Thoracic aorta (tissue), 2 donors: ENCODE measurements around the gene C1orf74. TPM values are rescaled to one million over a fixed set of nuclear protein-coding genes. Genes with fewer than 3 reads are reported as not detected.

ENCODE experiments used
- ATAC-seq: fragments of 150-250 bp; one replicate; pipeline ENCODE4 v1.8.0; 2017; ENCODE audit warnings: low read depth; ENCODE audit not compliant: insufficient number of reproducible peaks, low FRiP score
- DNase-seq: peaks from one replicate; pipeline ENCODE4 v3.0.0-alpha.2; 2020; ENCODE audit warnings: low spot score
- H3K27ac ChIP-seq, 2 donors: fragments of 200-600 bp; sonication (generic); 1 replicate in 1 of 2; 2 replicates in 1 of 2; pipeline ENCODE4 v1.5.1; 2016; ENCODE audit warnings: mild to moderate bottlenecking in 2 of 2, moderate library complexity in 2 of 2
- H3K27me3 ChIP-seq: fragments of 200-600 bp; sonication (generic); replicated peaks from 2 replicates; pipeline ENCODE4 v1.6.0; 2016; ENCODE audit warnings: mild to moderate bottlenecking; ENCODE audit not compliant: insufficient read depth
- H3K36me3 ChIP-seq: fragments of 200-600 bp; sonication (generic); one replicate; pipeline ENCODE4 v1.5.1; 2016
- H3K4me1 ChIP-seq, 2 donors: fragments of 200-600 bp; sonication (generic); 1 replicate in 1 of 2; 2 replicates in 1 of 2; pipeline versions ENCODE4 v1.5.1 to v1.6.0; 2016; ENCODE audit warnings: low read depth in 2 of 2, mild to moderate bottlenecking in 1 of 2; ENCODE audit not compliant: control insufficient read depth in 1 of 2
- H3K4me3 ChIP-seq: fragments of 200-600 bp; sonication (generic); 2 replicates; pipeline ENCODE4 v1.5.1; 2016; ENCODE audit warnings: mild to moderate bottlenecking
- H3K9me3 ChIP-seq: fragments of 200-600 bp; sonication (generic); 2 replicates; pipeline ENCODE4 v1.5.1; 2016
- CTCF ChIP-seq: fragments of 200-600 bp; sonication (generic); IDR thresholded peaks from one replicate; pipeline ENCODE4 v1.5.1; 2019; ENCODE audit warnings: antibody characterized with exemption
- total RNA-seq, 2 donors: library from RNA; depleted of rRNA; stranded (reverse); fragments of >200 nt; gene quantifications; one replicate each; pipeline versions ENCODE4 v1.1.0 to v1.2.3, GENCODE V29; 2016

C1orf74 gene
- total RNA-seq, 2 donors from 2014 or later: 1.5 to 1.6 TPM

DNA sequence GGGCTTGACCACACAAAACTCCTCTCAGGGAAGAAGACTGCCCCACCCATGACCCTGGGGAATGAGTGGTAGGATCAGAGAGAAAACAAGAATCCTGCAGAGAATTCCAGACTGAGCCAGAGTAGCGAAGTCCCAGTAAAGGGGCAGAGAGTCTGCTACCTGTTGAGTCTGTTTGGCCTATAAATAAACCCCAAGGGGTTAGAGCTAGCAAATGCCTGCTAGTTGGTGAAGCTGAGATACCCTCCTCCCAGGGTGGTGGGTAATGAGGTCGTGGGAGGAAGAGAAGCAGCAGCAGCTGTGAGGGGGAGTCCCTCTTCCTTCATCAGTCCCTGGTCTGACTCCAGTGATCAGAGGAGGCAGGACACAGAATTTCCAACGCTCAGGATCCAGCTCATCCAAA, 26.0 kb downstream of the C1orf74 start:
- Histone ChIP-seq H3K9me3 (no peaks in the 10 kb centered on the region), H3K36me3 (no peaks in the 10 kb centered on the region), H3K4me1 (no peaks in the 10 kb centered on the region), H3K4me3 (no peak overlapping the region), H3K27ac (no peak overlapping the region), H3K27me3 (no peaks in the 10 kb centered on the region)
- TF ChIP-seq CTCF: no peak
- no peak for ATAC-seq
- no peak for DNase-seq

DNA sequence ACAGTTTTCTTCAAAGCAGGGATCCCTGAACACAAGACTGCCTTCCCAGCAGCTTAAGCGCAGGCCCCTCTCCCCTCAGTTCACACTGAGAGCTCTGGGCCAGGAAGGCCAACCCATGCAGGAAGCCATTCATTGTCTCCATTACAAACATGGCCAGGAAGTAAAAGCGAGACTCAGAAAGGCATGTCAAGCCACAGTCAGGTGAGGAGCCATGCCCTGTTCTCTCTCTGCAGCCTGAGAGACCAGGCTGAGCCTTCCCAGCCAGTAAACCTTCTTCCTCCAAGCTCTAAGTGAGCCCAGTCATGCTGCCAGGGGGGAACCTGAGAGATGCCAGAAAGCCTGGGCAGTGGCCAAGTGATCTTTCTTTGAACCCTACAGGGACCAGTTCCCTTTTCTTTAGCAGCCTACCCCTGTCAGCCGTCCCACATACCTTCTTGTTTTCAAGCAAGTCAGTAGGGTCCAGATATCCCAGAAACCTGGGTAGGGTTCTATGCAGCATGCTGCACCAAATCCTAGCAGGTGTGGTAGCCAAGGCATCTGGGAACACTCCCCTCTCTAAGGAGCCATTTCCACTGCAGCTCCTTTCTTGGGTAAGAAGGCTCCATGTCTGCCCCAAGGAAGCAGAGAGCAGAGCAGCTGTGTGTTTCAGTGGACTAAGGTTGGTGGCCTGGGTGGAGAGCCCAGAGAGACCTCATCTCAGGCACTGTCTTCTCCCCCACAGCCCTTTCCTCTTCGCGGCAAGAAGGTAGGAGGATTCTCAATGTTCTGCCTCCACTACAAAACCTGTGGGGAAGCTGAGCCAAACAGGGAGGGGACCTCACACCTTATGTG, 27.5 kb downstream of the C1orf74 start:
- peak overlapping the region; percentile 47 for H3K4me3 ChIP-seq
- H3K27me3 ChIP-seq: no peaks in the 10 kb centered on the region
- H3K9me3 ChIP-seq: no peaks in the 10 kb centered on the region
- H3K4me1 ChIP-seq: no peaks in the 10 kb centered on the region
- ATAC-seq: no peak
- H3K27ac ChIP-seq: no peak overlapping the region
- H3K36me3 ChIP-seq: no peaks in the 10 kb centered on the region
- TF ChIP-seq CTCF: no peak
- DNase-seq: no peak

DNA sequence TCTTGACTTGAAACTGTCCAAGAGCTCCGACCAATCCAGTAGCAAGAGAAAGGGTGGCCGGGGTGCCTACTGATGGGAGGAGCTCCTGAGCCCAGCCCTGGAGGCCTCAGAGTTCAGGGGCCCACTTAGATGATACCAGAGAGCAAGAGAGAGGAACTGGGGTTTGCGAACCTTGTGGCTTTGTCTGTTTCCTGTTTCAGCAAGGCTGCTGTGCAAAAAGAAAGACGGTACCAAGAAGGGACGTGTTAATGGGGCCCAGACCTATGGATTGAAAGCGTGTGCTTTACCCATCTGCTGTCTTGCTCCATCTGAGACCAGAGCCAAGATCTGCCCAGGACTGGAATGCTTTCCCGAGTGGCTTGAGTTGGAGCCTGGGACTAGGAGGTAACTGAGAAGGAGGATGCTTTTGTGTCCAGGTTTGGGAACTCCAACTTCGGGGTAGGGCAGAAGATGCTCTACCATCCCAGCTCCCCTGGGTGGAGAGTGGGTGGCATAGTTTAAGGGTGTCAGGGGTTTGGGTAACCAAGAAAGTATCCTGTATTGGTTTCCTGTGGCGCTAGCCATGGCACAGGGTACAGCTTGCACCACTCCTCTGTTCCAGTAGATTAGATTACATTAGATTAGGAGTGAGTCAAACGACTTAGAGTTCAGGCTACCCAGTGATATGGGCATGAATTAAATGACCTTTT, 28.3 kb downstream of the C1orf74 start, which contains the start of gene TRAF3IP3:
Gene TRAF3IP3, plus strand, starts transcription at position 128 of the 689 bp plus-strand sequence. CDS start 3,987 bp downstream, outside the sequence.
- DNase-seq: no peak
- Histone ChIP-seq H3K4me3 (peak within 1 kb of the TSS; percentile 47), H3K9me3 (no peaks in the 10 kb centered on the region), H3K4me1 (no peaks in the 10 kb centered on the region), H3K27me3 (no peaks in the 10 kb centered on the region), H3K27ac (no peak within 1 kb of the TSS), H3K36me3 (no peaks in the 10 kb centered on the region)
- TF ChIP-seq CTCF: no peak
- no peak for ATAC-seq

- TF ChIP-seq CTCF: no peak
- no peaks in the 10 kb centered on the region for H3K9me3 ChIP-seq
- no peak for ATAC-seq
- H3K27ac ChIP-seq: no peak overlapping the region
- no peak overlapping the region for H3K4me3 ChIP-seq
- H3K36me3 ChIP-seq: no peaks in the 10 kb centered on the region
- no peak for DNase-seq
- H3K4me1 ChIP-seq: no peaks in the 10 kb centered on the region
- H3K27me3 ChIP-seq: no peaks in the 10 kb centered on the region
These were observed 29.1 kb downstream of the C1orf74 start for GRCh38 chr1:209755256-209755655.

- H3K4me3 ChIP-seq: no peak overlapping the region
- no peaks in the 10 kb centered on the region for H3K9me3 ChIP-seq
- no peak for TF ChIP-seq CTCF
These were observed 31.5 kb downstream of the C1orf74 start for GRCh38 chr1:209752890-209753289.

More at GRCh38 chr1:209752890-209753289, 31.5 kb downstream of the C1orf74 start:
- H3K27ac ChIP-seq: no peak overlapping the region
- ATAC-seq (no peak), DNase-seq (no peak)
- H3K4me1 ChIP-seq: no peaks in the 10 kb centered on the region
- H3K27me3 ChIP-seq: no peaks in the 10 kb centered on the region
- H3K36me3 ChIP-seq: no peaks in the 10 kb centered on the region
